H1 (cell line): ENCODE results near the gene CEP57. TPM values are rescaled to one million over a fixed set of nuclear protein-coding genes. Genes with fewer than 3 reads are reported as not detected.

Experiments used
- CTCF ChIA-PET: fragments of 300-600 bp; sonication (Branson Sonifier 250); formaldehyde crosslinking; loops from one replicate; lab custom pipeline; 2021; ENCODE audit not compliant: partially characterized antibody; lab: Charles Lee
- POLR2A ChIA-PET: fragments of 300-600 bp; sonication (Branson Sonifier 250); formaldehyde crosslinking; loops from one replicate; lab custom pipeline; 2021; ENCODE audit warnings: inconsistent platforms; ENCODE audit not compliant: partially characterized antibody; lab: Charles Lee
- DNase-seq, 2 experiments: peaks; one replicate each; pipeline versions ENCODE4 v3.0.0 to v3.0.0-alpha.2; 2010 to 2022; ENCODE audit warnings: low spot score in 2 of 2, low read depth in 1 of 2, mixed read lengths in 1 of 2
- FAIRE-seq: peaks from 2 replicates; lab custom pipeline; 2011; peaks lifted over from hg19 to GRCh38; lab: Jason Lieb, UNC
- H2AFZ ChIP-seq: 2 replicates; pipeline ENCODE4 v1.8.1; 2012; ENCODE audit warnings: low read length, inconsistent platforms
- H2AK5ac ChIP-seq: 2 replicates; pipeline ENCODE4 v1.6.1; 2013; ENCODE audit warnings: low read depth, low read length
- H2BK120ac ChIP-seq: replicated peaks from 2 replicates; pipeline ENCODE3; 2013; ENCODE audit warnings: low read depth, low read length, inconsistent platforms
- H2BK12ac ChIP-seq: 2 replicates; pipeline ENCODE4 v1.6.1; 2013; ENCODE audit warnings: low read depth, low read length
- H2BK15ac ChIP-seq: 2 replicates; pipeline ENCODE4 v1.6.1; 2013; ENCODE audit warnings: low read length
- H2BK20ac ChIP-seq: 2 replicates; pipeline ENCODE4 v1.6.1; 2013; ENCODE audit warnings: low read length
- H2BK5ac ChIP-seq: 2 replicates; pipeline ENCODE4 v1.6.1; 2013; ENCODE audit warnings: low read depth, low read length
- H3K14ac ChIP-seq: 2 replicates; pipeline ENCODE4 v1.6.1; 2013; ENCODE audit warnings: inconsistent platforms; ENCODE audit not compliant: insufficient read length
- H3K18ac ChIP-seq: 2 replicates; pipeline ENCODE4 v1.6.1; 2013; ENCODE audit warnings: low read length; ENCODE audit errors: extremely low read depth
- H3K23ac ChIP-seq: 2 replicates; pipeline ENCODE4 v1.6.1; 2013; ENCODE audit warnings: inconsistent platforms; ENCODE audit not compliant: insufficient read length
- H3K23me2 ChIP-seq: 2 replicates; pipeline ENCODE4 v1.6.1; 2013; ENCODE audit warnings: low read depth, low read length
- H3K27ac ChIP-seq: 2 replicates; pipeline ENCODE4 v1.6.1; 2011; ENCODE audit warnings: low read depth, low read length, inconsistent platforms
- H3K27me3 ChIP-seq, 4 experiments: replicated peaks in 1 of 4; 1 replicate in 1 of 4; 2 replicates in 3 of 4; pipeline versions ENCODE4 v1.6.1 to v1.8.1; 2011 to 2013; ENCODE audit warnings: low read length in 3 of 4, mild to moderate bottlenecking in 3 of 4, inconsistent platforms in 2 of 4, mixed read lengths in 2 of 4, moderate library complexity in 1 of 4; ENCODE audit not compliant: control insufficient read depth in 3 of 4, insufficient read depth in 3 of 4; ENCODE audit errors: extremely low read depth in 1 of 4
- H3K36me3 ChIP-seq, 4 experiments: 2 replicates each; pipeline versions ENCODE4 v1.6.1 to v1.8.1; 2011 to 2013; ENCODE audit warnings: mild to moderate bottlenecking in 4 of 4, low read length in 3 of 4, moderate library complexity in 2 of 4, control low read depth in 1 of 4, inconsistent platforms in 1 of 4; ENCODE audit not compliant: insufficient read depth in 4 of 4, control insufficient read depth in 2 of 4
- H3K4ac ChIP-seq: replicated peaks from 2 replicates; pipeline ENCODE3; 2013; ENCODE audit warnings: low read length, low read depth, mixed read lengths, inconsistent platforms; ENCODE audit not compliant: insufficient read length
- H3K4me1 ChIP-seq, 4 experiments: replicated peaks in 1 of 4; 1 replicate in 1 of 4; 2 replicates in 3 of 4; pipeline versions ENCODE4 v1.6.1 to v1.8.1; 2011 to 2013; ENCODE audit warnings: low read length in 3 of 4, inconsistent platforms in 2 of 4, mixed read lengths in 1 of 4; ENCODE audit not compliant: insufficient read depth in 4 of 4, control insufficient read depth in 3 of 4
- H3K4me2 ChIP-seq, 2 experiments: 2 replicates each; pipeline versions ENCODE4 v1.6.1 to v1.8.1; 2011 to 2013; ENCODE audit warnings: low read depth in 2 of 2, low read length in 2 of 2, control low read depth in 1 of 2, inconsistent platforms in 1 of 2, mild to moderate bottlenecking in 1 of 2; ENCODE audit not compliant: insufficient read depth in 1 of 2
- H3K4me3 ChIP-seq, 4 experiments: fragments of 200-600, 300-600 bp in 1 of 4; sonication (generic), shearing (Covaris generic), sonication (Bioruptor Twin) in 1 of 4; 2 replicates each; pipeline versions ENCODE4 v1.5.1 to v1.8.1; 2011 to 2016; ENCODE audit warnings: low read length in 4 of 4, low read depth in 3 of 4, control low read depth in 2 of 4, inconsistent platforms in 2 of 4, mild to moderate bottlenecking in 2 of 4, mixed read lengths in 1 of 4, moderate library complexity in 1 of 4; ENCODE audit not compliant: insufficient read depth in 2 of 4; ENCODE audit errors: extremely low read depth in 1 of 4
- H3K56ac ChIP-seq: replicated peaks from 2 replicates; pipeline ENCODE3; 2013; ENCODE audit warnings: low read depth, mild to moderate bottlenecking, mixed read lengths, low read length, inconsistent platforms; ENCODE audit not compliant: insufficient read length
- H3K79me1 ChIP-seq: 2 replicates; pipeline ENCODE4 v1.6.1; 2013; ENCODE audit warnings: low read depth, low read length, control low read depth
- H3K79me2 ChIP-seq, 2 experiments: 2 replicates each; pipeline versions ENCODE4 v1.6.1 to v1.8.1; 2012 to 2013; ENCODE audit warnings: low read length in 2 of 2, mild to moderate bottlenecking in 2 of 2, inconsistent platforms in 1 of 2; ENCODE audit not compliant: insufficient read depth in 2 of 2, control insufficient read depth in 1 of 2
- H3K9ac ChIP-seq, 4 experiments: replicated peaks in 1 of 4; 1 replicate in 1 of 4; 2 replicates in 3 of 4; pipeline versions ENCODE4 v1.6.1 to v1.8.1; 2011 to 2013; ENCODE audit warnings: low read depth in 3 of 4, low read length in 3 of 4, control low read depth in 2 of 4, mild to moderate bottlenecking in 2 of 4, moderate library complexity in 2 of 4, inconsistent platforms in 1 of 4; ENCODE audit errors: extremely low read depth in 1 of 4
- H3K9me3 ChIP-seq, 2 experiments: 2 replicates each; pipeline versions ENCODE4 v1.6.1 to v1.8.1; 2012 to 2013; ENCODE audit warnings: mild to moderate bottlenecking in 2 of 2, moderate library complexity in 2 of 2, control low read depth in 1 of 2, inconsistent platforms in 1 of 2, low read depth in 1 of 2, low read length in 1 of 2, mixed read lengths in 1 of 2; ENCODE audit not compliant: insufficient read depth in 2 of 2
- H4K20me1 ChIP-seq, 2 experiments: replicated peaks in 1 of 2; 2 replicates each; pipeline versions ENCODE3 to v1.8.1; 2011 to 2013; ENCODE audit warnings: inconsistent platforms in 2 of 2, low read length in 2 of 2, mild to moderate bottlenecking in 1 of 2; ENCODE audit not compliant: insufficient read depth in 2 of 2, control insufficient read depth in 1 of 2
- H4K5ac ChIP-seq: 2 replicates; pipeline ENCODE4 v1.6.1; 2013; ENCODE audit warnings: low read length, low read depth, mixed read lengths, inconsistent platforms; ENCODE audit not compliant: insufficient read length
- H4K8ac ChIP-seq: 2 replicates; pipeline ENCODE4 v1.8.0; 2013; ENCODE audit warnings: mild to moderate bottlenecking, moderate library complexity, low read length, inconsistent platforms; ENCODE audit not compliant: insufficient read depth; ENCODE audit errors: extremely low read depth
- H4K91ac ChIP-seq: replicated peaks from 2 replicates; pipeline ENCODE3; 2013; ENCODE audit warnings: low read length, mixed read lengths, inconsistent platforms; ENCODE audit not compliant: insufficient read length
- ASH2L ChIP-seq: fragments of 200-600, 300-600 bp; sonication (generic); IDR thresholded peaks from one replicate; pipeline ENCODE4 v1.7.1; 2017; ENCODE audit warnings: low read length
- CREB1 ChIP-seq: IDR thresholded peaks from 2 replicates; pipeline ENCODE4 v1.6.1; 2012; ENCODE audit warnings: inconsistent platforms
- CTBP2 ChIP-seq: IDR thresholded peaks from 2 replicates; pipeline ENCODE4 v1.7.0; 2011; ENCODE audit warnings: borderline replicate concordance, mild to moderate bottlenecking, moderate library complexity, mixed read lengths, low read length; ENCODE audit not compliant: insufficient read depth, insufficient read length
- EZH2 ChIP-seq: fragments of 200-600 bp; sonication (generic); IDR thresholded peaks from 2 replicates; pipeline ENCODE4 v1.7.1; 2012; ENCODE audit warnings: low read depth, mild to moderate bottlenecking, moderate library complexity, low read length, inconsistent platforms; ENCODE audit not compliant: severe bottlenecking
- PHF8 ChIP-seq: fragments of 200-600 bp; sonication (generic); conservative IDR thresholded peaks from 2 replicates; pipeline ENCODE4 v1.7.1; 2012; ENCODE audit warnings: low read depth, mild to moderate bottlenecking, inconsistent platforms, low read length, moderate library complexity
- SP1 ChIP-seq: IDR thresholded peaks from 2 replicates; pipeline ENCODE4 v1.6.1; 2011; ENCODE audit warnings: low read depth, low read length
- SP2 ChIP-seq: IDR thresholded peaks from 2 replicates; pipeline ENCODE4 v1.6.1; 2012; ENCODE audit warnings: mild to moderate bottlenecking, low read length, inconsistent platforms
- SUZ12 ChIP-seq: fragments of 200-600 bp; sonication (generic); IDR thresholded peaks from 2 replicates; pipeline ENCODE4 v1.6.1; 2012; ENCODE audit warnings: mild to moderate bottlenecking, inconsistent platforms, low read length, moderate library complexity, mixed read lengths
- WGBS, 2 experiments: shearing (Covaris generic) in 1 of 2; methylation state at CpG; one replicate each; pipeline versions ENCODE4 v1.1.6 to v1.1.7; 2013 to 2015; ENCODE audit warnings: low lambda C conversion rate in 2 of 2, mixed read lengths in 2 of 2, inconsistent platforms in 1 of 2, low coverage in 1 of 2, missing lambda C conversion rate in 1 of 2; ENCODE audit not compliant: insufficient replicate concordance in 2 of 2, insufficient coverage in 1 of 2, insufficient read length in 1 of 2; ENCODE audit errors: extremely low coverage in 1 of 2, missing lambda C conversion rate in 1 of 2; 5-methylcytosine and 5-hydroxymethylcytosine counted together
- polyA plus RNA-seq, 7 experiments: library from polyadenylated mRNA; depleted of rRNA in 3 of 7; stranded (reverse) in 5 of 7; unstranded in 2 of 7; fragments of >200 nt in 5 of 7; fragments of 200-250 nt in 2 of 7; gene quantifications; 1 replicate in 5 of 7; 2 replicates in 1 of 7; 4 replicates in 1 of 7; pipeline versions ENCODE4 v1.2.1 to v1.2.3, GENCODE V29; 2011 to 2013; ENCODE audit warnings: missing spikeins in 2 of 7, mixed read lengths in 2 of 7
- total RNA-seq: library from RNA; stranded (reverse); fragmentation: NEBNext Ultra II Directional; extraction: Animal tissue kit (Norgen Biotek cat#: 25700); gene quantifications from 2 replicates; pipeline ENCODE4 v1.2.1, GENCODE V29; 2021
- TF ChIP-seq, protein P1 (sequence below): IDR thresholded peaks from 2 replicates; pipeline ENCODE4 v1.6.1; 2012; ENCODE audit warnings: low read length, inconsistent platforms
- TF ChIP-seq, protein P2 (sequence below), 3 experiments: IDR thresholded peaks; 1 replicate in 2 of 3; 2 replicates in 1 of 3; pipeline versions ENCODE4 v1.5.1 to v1.6.1; 2011; ENCODE audit warnings: low read length in 3 of 3, mild to moderate bottlenecking in 3 of 3, inconsistent platforms in 2 of 3, low read depth in 1 of 3, moderate library complexity in 1 of 3; ENCODE audit not compliant: insufficient read depth in 1 of 3; ENCODE audit errors: control extremely low read depth in 1 of 3

CEP57 gene
- total and polyA plus RNA-seq, 2 of the 8 experiments (the other 6 are each of a cell fraction or from before 2014, with no cell fraction given) = 26.3 to 72.7 TPM

DNA sequence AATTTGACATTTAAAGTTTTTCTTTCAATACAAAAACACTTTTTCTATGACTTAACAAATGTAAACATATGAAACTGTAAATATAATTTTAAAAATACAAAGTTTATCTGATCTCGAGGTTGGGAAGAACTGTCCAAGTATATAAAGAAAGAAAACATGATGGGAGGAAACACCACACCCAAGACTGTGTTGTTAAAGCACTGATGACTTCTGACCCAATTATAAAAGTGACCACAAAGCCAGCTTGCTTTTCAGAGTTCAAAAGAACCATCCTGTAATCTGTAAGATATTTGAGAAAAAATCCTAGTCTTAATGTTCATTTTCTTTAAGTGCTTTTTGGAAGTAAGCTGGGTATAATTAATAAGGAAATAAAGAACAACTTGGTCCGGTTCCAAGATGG lies 15.6 kb downstream of the CEP57 start:
- Histone ChIP-seq H3K23ac (no peak overlapping the region), H3K18ac (no peak overlapping the region), H3K27me3 (no peaks in the 10 kb centered on the region), H3K4me1 (no peaks in the 10 kb centered on the region), H3K27ac (no peak overlapping the region), H3K23me2 (no peaks in the 10 kb centered on the region), H2BK20ac (no peak overlapping the region), H4K20me1 (no peaks in the 10 kb centered on the region), H4K5ac (no peak overlapping the region), H3K9me3 (peaks cover 12 to 14% of the 10 kb centered on the region in 2 experiments; a peak in 3 of 4 replicates), H3K36me3 (peaks cover 5 to 50% (median 30%) of the 10 kb centered on the region in 4 experiments; a peak in 7 of 8 replicates), H2BK120ac (no peak overlapping the region), H2AK5ac (no peak overlapping the region), H3K4me2 (no peak overlapping the region), H3K79me2 (no peaks in the 10 kb centered on the region; a peak in 1 of 4 replicates), H2BK12ac (no peak overlapping the region), H2BK15ac (no peak overlapping the region), H3K79me1 (no peaks in the 10 kb centered on the region), H3K4ac (no peak overlapping the region), H3K56ac (no peak overlapping the region), H2BK5ac (no peak overlapping the region), H3K4me3 (no peak overlapping the region), H4K91ac (no peak overlapping the region), H4K8ac (no peak overlapping the region), H2AFZ (no peak overlapping the region), H3K14ac (no peak overlapping the region), H3K9ac (no peak overlapping the region)
- CTCF ChIA-PET = no interaction called here
- POLR2A ChIA-PET = interaction anchor here (4.8 kb wide), 1 partner anchor 16 kb away, joined by 20 read pairs; the partner anchor contains the start of genes CEP57 and FAM76B
- no peak for DNase-seq
- FAIRE-seq = no peak
- 89% methylated on average over 2 of the region's 2 CpGs; no CpG with 5 or more reads in 1 of the 2 experiments for WGBS, 2 experiments
- no peak for TF ChIP-seq SP1
- TF ChIP-seq, protein P1, sequence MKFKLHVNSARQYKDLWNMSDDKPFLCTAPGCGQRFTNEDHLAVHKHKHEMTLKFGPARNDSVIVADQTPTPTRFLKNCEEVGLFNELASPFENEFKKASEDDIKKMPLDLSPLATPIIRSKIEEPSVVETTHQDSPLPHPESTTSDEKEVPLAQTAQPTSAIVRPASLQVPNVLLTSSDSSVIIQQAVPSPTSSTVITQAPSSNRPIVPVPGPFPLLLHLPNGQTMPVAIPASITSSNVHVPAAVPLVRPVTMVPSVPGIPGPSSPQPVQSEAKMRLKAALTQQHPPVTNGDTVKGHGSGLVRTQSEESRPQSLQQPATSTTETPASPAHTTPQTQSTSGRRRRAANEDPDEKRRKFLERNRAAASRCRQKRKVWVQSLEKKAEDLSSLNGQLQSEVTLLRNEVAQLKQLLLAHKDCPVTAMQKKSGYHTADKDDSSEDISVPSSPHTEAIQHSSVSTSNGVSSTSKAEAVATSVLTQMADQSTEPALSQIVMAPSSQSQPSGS = no peak
- TF ChIP-seq, protein P2, sequence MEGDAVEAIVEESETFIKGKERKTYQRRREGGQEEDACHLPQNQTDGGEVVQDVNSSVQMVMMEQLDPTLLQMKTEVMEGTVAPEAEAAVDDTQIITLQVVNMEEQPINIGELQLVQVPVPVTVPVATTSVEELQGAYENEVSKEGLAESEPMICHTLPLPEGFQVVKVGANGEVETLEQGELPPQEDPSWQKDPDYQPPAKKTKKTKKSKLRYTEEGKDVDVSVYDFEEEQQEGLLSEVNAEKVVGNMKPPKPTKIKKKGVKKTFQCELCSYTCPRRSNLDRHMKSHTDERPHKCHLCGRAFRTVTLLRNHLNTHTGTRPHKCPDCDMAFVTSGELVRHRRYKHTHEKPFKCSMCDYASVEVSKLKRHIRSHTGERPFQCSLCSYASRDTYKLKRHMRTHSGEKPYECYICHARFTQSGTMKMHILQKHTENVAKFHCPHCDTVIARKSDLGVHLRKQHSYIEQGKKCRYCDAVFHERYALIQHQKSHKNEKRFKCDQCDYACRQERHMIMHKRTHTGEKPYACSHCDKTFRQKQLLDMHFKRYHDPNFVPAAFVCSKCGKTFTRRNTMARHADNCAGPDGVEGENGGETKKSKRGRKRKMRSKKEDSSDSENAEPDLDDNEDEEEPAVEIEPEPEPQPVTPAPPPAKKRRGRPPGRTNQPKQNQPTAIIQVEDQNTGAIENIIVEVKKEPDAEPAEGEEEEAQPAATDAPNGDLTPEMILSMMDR (IDR thresholded peaks at IDR 0.05; ENCODE audit: control extremely low read depth in 1 of 3, insufficient read depth in 1 of 3, low read depth in 1 of 3, low read length in 3 of 3) = no peak
- no peak for TF ChIP-seq EZH2
- TF ChIP-seq ASH2L = no peak
- no peak for TF ChIP-seq CTBP2
- TF ChIP-seq SUZ12 = no peak
- no peak for TF ChIP-seq CREB1
- TF ChIP-seq PHF8 = no peak
- no peak for TF ChIP-seq SP2
